HG03045 (cell line): Measurements from ENCODE around the gene LAMC2.

Experiments
- ATAC-seq: cut with Tn5 transposase; IDR thresholded peaks from one replicate; pipeline ENCODE4 v1.9.1; 2021; ENCODE audit warnings: mild to moderate bottlenecking, moderate library complexity; ENCODE audit not compliant: unreplicated experiment

LAMC2 gene

GRCh38 chr1:183210681-183211080 is 24.6 kb downstream of the LAMC2 start:
- ATAC-seq = no peak

GRCh38 chr1:183212870-183213269 is 26.8 kb downstream of the LAMC2 start:
- ATAC-seq = no peak

DNA sequence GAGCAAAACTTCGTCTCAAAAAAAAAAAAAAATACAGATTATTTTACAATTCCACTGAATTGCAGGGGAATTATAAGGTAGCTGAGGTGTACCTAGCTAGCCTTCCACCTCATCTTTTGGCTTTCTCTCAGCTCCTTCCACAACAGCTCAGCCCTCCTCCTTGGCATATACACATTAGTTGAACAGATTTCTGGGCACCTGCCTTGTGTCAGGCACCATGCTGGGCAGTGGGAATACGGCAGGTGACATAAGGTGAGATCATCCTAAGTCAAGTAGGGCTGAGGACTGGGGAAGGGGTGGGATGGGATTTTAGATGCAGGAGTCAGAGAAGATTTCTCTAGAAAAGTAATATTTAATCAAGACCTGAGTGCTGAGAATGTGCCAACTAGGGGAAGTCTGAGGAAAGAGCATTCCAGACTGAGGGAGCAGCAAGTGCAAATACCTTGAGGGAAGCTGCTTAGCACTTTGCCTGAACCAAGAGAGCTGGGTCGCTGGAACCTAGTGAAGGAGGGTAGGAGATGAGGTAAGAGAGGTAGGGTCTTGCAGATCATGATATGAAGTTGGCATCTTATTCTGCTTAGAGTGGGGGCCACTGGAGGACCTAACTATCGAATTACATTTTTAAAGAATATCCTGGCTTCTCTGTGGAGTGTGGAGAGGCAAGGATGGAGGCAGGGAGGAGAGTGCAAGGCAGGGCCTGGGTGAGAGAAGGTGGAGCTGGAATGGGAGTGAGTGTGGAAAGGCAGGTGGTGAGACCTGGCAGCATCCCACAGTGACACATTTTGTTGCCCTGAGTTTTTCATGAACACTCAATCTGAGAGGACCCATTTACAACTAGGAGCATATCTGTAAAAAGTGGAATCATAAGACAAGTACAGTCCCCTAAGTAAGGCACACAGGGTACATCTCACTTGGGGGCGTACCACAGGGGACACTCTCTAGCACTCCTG is 28.2 kb downstream of the LAMC2 start:
- ATAC-seq = no peak

DNA sequence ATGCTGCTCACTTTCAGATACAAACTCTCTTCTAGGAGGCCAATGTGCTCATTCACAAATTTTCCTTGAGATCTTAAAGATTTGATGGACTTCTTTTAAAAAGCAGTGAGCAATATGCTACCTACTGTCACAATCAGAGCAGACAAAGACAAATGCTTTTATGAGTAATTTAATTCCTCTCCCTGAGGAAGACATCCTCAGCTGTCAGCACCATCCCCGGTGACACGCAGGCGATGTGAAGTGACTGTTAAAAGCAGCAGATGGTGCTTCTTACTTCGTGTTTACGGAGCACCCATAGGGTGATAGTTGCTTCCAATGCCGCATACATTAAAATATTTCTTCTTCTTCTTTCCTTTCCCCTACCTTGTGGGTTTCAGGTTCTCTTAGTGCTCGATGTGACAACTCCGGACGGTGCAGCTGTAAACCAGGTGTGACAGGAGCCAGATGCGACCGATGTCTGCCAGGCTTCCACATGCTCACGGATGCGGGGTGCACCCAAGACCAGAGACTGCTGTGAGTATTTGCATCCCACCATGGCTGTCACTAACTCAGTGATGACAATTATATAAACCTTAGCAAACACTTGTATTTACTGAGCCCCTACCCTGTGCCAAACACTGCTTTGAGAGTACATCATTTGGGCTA is 29.1 kb downstream of the LAMC2 start:
- ATAC-seq = no peak

GRCh38 chr1:183215936-183216335 is 29.9 kb downstream of the LAMC2 start:
- ATAC-seq = no peak

DNA sequence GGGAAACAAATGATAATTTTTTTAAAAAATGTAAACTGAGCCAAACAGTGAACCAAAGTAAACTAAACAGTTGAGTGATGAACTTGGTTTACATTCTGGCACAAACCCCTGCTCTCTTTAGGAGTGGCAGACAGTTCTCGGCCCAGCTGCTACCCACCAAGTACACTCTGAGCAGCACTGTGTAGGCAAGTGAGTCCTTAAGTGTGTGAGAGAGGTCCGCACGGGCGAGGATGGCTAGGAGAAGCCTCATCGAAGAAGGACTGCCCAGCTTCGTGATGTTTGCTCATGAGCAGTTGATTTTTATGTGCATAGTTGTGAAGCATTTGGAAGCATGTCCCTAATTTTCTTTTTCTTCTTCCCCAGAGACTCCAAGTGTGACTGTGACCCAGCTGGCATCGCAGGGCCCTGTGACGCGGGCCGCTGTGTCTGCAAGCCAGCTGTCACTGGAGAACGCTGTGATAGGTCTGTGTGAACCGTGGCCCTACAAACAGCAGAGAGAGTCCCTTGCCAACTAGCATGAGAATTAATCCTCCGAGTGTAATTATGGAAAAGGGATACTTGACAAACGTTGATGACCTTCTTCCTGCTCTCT is 32.1 kb downstream of the LAMC2 start:
- ATAC-seq = no peak

DNA sequence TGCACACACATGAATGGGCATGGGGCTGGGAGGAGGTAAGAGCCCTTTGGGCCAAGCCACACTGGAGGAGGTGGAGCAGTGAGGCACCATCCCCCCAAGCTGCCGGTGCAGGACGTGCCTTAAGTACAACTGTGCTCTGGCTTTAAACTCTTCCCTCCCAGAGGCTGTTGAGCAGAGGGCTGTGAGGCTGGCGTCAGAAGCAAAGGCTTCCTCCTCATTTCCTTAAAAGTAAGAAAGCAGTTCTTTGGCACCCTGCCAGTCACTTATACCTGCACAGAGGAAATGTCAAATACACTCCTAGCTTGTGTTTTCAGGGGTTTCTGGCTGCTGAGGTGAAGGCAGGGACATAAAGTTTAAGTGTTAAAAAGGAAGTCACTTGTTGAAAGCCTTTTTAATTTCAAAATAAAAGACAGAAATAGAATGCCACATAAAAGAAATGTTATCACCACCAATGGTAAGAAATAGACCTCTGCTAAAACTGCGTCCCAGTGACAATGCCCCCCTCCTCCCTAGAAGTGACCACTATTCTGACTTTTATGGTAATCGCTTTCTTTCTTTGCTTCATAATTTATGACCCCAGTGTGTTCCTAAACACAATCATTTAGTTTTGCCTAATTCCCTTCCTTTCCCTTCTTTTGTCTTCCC is 33.0 kb downstream of the LAMC2 start:
- ATAC-seq = no peak

DNA sequence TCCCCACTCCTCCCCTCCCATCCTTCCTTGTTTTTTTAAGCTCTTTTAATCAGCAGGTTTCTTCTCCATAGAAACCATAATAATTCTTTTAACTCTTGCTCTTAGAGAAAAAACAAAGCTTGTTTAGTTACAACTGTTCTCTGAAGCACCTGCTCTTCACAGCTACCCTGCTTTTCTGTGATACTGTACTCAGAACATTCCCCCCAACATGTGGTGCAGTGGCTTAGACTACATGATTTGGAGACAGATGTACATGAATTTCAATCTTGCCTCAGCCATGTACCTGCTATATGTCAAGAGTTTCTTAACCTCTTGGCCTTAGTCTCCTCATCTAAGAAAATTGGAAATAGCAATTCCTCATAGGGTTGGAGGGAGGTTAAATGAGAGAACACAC is 33.5 kb downstream of the LAMC2 start:
- ATAC-seq = no peak

DNA sequence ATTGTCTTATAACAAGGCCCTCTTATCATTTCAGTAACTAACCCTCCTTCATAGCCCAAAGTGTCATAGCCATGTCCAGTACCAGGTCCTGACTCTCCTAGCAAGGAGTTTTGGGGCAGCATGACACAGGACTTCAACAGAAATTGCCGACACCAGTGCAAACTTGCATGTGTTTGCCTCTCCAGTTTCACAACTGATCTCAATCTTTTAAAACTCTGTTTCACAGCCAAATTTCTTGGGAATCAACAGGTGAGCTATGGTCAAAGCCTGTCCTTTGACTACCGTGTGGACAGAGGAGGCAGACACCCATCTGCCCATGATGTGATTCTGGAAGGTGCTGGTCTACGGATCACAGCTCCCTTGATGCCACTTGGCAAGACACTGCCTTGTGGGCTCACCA is 36.8 kb downstream of the LAMC2 start:
- no peak for ATAC-seq

DNA sequence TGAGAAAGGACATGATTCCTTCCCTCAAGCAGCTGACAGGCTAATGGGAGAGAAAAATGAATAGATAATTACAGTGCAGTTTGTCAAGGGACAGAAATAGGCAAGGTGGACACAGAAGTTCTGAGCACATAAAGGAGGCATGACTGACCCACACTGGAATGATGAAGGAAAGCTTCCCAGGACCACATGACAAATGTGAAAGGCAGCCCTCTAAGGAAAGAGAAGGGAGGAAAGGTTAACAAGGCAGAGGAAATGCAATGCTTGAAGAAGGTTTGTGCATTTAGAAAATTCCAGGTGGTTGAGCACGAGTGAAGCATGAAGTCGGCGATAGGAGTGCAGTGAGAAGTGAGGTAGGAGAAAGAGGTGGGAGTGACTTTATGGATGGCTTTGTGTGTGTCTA is 37.4 kb downstream of the LAMC2 start:
- ATAC-seq = no peak

- no peak for ATAC-seq
Measured at GRCh38 chr1:183226361-183226760, 40.3 kb downstream of the LAMC2 start.

DNA sequence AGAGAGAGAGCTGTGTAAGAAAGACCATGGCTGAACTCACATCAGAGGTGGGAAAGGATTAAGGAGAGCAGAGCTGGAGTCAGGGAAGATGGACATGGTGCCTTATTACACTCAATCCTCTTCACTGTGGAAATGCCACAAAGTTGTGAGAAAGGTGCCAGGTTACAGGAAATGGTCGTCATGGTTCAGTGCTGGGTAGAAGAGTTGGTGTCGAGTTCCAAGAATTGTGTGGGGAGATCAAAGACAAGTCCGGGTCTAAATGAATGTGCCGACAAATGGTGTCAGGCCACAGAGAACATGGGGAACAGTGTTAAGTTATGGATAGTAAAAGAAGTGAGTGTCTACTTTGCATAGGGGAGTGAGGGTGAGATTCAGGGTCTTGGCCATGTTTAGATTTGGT is 40.9 kb downstream of the LAMC2 start:
- ATAC-seq = no peak

DNA sequence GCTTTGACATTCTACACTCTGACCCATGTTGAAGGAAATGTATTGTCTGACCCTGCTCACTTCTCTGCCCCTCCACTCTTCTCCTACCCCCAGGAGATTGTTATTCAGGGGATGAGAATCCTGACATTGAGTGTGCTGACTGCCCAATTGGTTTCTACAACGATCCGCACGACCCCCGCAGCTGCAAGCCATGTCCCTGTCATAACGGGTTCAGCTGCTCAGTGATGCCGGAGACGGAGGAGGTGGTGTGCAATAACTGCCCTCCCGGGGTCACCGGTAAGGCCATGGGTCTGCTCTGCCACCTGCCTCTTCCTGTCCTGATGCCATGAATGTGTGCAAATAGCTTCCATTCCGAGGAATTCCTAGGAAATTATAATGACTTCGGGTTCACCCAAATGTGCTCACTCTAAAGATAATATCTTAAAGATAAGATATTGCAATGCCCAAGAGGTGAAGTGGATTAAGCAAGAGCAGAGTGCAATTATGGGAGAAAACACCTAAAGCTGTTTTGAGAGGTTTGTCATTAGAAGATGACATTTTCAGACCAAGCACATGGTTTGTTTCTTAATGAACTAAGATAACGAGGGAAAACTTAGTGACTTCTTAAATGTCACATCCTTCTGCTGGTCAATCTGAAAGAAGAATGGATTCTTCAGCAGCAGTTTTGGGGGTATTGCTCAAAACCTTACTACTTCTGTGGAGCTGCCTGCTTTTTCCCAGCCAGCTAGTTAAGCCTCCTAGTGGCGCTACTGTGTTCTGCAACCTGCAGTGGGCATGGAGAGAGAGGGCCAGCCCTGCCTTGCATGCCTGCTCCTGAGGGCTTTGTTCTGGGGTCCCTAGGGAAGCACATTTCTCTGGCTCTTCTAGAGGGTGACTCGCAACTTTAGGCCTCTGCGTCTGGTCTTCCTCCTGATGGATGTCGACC is 41.6 kb downstream of the LAMC2 start:
- no peak for ATAC-seq

GRCh38 chr1:183228347-183229220 is 42.5 kb downstream of the LAMC2 start:
- ATAC-seq = no peak

DNA sequence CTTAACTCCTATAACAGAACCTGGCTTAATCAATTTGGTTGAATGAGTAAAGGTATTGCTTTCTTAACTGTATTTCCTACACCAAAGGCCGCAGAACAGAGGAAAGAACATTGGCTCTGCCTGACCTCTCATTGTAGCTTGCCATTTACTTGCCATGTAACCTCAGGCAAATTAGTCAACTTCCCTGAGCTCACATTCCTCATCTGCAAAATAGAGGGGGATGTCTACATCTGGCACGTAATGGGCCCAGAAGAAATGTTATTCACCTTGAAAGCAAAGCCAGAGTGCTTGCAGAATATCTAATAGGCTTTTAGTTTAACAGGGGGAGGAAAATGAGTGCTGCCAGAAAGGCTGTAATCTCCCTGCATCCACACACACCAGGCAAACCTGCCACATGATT is 44.3 kb downstream of the LAMC2 start:
- ATAC-seq = no peak

DNA sequence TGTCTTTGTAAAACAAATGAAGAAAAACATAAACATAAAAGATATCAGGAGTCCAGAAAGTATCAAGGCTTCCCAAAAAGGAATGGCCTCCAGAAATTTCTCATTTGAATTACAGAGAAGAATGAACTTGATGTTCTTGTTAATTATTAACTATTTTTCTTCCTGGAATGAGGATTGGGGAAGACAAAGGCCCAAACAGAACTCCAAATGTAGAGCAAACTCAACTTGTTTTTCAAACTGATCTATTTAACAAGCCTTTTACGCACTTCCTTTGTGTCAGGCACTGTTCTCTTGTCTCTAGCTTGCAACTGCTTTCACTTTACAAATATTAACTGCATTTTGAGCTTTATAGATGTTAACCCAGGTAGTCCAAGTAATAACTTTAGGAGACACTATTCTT is 45.5 kb downstream of the LAMC2 start:
- ATAC-seq = no peak

- no peak for ATAC-seq
Measured at GRCh38 chr1:183233113-183233512, 47.0 kb downstream of the LAMC2 start.

GRCh38 chr1:183234660-183235476 is 48.8 kb downstream of the LAMC2 start:
- ATAC-seq = no peak

GRCh38 chr1:183235503-183235902 is 49.4 kb downstream of the LAMC2 start:
- ATAC-seq = no peak
